Stimulated activated CD8-positive, alpha-beta memory T cell treated with anti-CD3 and anti-CD28 coated beads, Interleukin-15, amount 100 ng/mL, for 48 hours (primary cell): ENCODE results near the gene KCND3.

Source experiments
- DNase-seq, 2 donors: peaks; one replicate each; pipeline ENCODE4 v3.0.0-alpha.2; 2020; ENCODE audit warnings: low read depth in 2 of 2

Gene KCND3

DNA sequence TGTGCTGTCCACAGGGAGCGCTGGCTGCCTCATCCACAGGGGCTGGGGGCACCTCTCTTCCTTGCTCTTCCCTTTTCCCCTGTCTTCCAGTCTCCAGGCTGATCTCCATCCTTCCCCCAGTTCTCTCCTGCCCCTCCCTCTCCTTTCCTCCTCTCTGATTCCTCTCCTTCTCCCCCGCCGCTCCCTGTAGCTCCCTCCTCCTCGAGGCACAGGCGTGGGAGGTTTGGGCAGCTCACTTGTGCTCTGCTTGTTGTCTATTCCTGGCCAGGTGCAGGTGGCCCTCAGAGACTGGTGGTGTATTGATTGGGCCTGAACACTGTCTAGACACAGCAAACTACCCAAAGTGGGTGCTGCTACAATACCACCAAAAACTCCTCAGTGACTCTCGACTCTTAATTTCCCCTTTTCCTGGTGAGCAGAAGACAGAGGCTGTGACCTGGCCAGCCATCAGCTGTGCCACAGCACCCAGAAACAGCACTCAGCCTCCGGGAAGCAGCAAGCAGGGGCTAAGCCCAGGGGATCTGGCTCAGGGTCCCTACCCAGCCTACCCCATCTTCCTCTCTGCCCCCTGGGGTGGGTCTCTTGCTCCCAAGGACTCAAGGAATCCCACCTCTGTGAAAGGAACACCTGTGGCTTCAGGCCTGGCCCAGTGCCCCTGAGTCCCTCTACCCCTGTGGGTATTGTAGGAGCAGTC is 140.5 kb downstream of the KCND3 start:
- DNase-seq: no peak

GRCh38 chr1:111847466-111847865 is 142.0 kb downstream of the KCND3 start:
- no peak for DNase-seq

DNA sequence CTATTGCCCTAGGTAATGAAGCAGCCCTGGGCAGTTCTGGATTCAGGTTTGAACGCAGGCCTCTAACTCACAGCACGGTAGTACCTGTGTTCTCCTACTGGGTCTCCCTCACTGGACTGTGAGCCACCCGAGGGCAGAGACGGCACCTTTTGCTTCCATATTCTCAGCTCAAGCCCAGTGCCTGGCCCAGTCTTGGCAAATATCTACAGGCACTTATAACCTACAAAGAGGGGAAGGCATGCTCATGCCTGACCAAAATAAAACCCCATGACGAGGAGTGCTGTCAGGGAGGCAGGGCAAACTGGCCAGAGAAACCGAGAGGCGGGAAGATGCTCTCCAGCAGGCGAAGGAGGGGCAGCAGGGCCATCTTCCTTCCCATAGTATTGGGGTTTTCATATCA is 142.6 kb downstream of the KCND3 start:
- no peak for DNase-seq

DNA sequence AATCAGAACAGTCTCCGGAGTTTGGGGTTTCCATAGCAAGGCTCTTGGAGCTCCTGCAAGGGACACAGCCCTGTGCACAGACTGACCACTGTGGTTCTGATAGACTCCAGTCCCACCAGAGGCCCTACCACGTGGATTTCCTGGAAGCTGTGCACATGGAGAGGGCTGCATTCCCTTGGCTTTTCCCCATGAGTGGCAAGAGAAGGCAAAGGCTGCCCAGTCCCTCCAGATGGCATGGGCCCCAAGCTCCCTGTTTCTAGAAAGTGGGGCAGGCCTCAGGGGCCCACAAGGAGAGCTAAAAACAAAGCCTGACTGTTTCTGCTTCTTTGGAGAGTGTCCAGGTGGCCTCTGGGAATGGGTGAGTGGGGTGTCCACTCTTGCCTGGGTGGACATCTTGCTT is 146.3 kb downstream of the KCND3 start:
- DNase-seq: no peak

GRCh38 chr1:111842411-111842810 is 147.1 kb downstream of the KCND3 start:
- DNase-seq: no peak

- DNase-seq: no peak
Measured at GRCh38 chr1:111841746-111842145, 147.7 kb downstream of the KCND3 start.

- DNase-seq: no peak
Measured at GRCh38 chr1:111841189-111841588, 148.3 kb downstream of the KCND3 start.

- DNase-seq: no peak
Measured at GRCh38 chr1:111837393-111837792, 152.1 kb downstream of the KCND3 start.

DNA sequence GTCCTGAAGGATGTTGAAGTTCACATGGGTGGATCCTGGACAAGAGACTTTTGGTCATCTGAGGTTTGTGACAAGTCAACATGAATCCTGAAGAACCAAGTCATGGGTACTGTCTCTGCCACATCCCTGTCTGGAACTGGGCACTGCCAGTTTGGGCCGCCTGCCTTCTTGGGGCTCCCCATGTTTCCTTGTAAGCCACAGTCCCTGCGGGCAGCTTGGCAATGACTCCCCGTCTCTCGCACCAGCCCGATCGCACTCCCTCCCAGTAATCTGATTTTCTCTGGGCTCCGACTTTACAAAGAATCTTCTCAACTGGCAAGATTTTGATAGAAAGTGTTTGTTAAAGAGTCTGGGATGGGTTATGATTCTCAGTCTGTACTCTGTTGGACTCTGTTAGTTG is 153.4 kb downstream of the KCND3 start:
- no peak for DNase-seq

DNA sequence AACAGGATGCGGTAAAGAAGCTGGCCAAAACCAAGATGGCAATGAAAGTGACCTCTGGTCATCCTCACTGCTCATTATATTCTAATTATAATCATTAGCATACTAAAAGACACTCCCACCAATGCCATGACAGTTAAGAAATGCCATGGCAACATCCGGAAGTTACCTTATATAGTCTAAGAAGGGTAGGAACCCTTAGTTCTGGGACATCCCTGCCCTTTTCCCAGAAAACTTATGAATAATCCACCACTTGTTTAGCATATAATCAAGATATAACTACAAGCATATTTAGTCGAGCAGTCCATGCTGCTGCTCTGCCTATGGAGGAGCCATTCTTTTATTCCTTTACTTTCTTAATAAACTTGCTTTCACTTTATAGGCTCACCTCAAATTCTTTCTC is 154.0 kb downstream of the KCND3 start:
- no peak for DNase-seq

GRCh38 chr1:111834956-111835355 is 154.5 kb downstream of the KCND3 start:
- DNase-seq: no peak

DNA sequence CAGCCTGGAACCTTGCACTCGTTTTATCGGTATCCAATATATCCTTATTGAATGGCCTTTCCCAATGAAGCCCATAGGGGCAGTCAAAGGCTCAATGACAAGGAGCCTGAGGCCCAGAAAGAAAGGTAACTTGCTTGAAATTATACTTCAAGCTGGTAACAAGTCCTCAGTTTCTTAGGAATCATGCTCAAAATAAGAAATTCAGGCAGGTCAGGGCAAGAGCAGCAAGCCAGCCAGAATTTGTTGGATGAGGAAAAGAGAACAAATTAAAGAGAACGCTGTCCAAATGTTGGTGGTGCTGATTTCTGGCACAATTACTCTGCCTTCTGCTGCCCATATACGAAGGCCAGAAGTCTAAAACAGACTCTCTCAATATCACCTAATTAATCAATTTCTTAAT is 156.1 kb downstream of the KCND3 start:
- DNase-seq: no peak

DNA sequence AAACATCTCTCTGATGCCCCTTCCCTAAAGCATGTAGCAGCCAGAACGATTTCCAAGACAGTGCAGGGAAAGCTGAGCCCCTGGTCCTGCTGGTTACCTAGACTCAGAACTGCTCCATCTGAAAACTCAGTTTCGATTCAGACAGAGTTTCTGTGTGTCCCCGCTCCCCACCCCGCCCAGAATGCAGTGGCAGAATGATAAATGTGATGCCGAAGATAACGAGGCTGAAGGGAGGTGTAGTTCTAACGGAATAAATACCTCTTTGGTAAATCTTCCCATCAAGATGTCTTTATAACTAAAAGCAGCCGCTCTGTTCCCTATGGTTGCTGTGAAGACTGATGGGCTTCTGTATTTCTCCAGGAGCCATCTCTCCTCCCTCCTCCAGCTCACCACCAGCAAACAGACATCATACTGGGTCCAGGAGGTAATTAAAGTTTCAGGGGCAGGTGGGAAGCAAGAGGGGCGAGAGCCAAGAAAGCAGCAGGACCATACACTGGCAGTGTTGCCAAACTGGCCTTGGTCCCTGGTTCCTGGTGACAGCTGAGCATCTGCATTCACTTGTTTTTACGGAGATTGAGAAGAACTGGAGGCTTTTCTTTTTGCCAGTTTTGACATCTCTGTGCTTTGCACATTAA is 156.8 kb downstream of the KCND3 start:
- DNase-seq: no peak

- no peak for DNase-seq
Measured at GRCh38 chr1:111831153-111831552, 158.3 kb downstream of the KCND3 start.

- DNase-seq: no peak
Measured at GRCh38 chr1:111827946-111828345, 161.5 kb downstream of the KCND3 start.

DNA sequence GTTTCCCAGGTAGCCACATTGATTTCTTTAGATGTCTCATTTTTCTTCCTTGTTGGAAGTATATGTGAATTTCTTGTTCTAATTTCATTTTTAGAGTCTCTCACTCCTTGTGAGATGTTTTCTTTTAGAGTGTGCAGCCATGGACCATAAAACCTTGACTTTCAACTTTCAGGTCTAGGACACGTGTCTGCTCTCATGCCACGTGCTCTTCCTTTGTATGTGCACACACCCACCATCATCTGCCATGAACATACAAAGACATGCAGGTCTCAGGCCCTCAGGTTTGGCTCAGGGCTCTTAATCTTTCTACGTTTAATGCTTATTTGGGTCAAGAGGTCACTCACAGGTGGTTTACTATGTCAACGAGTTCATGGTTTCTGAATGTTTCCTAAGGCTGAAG is 163.2 kb downstream of the KCND3 start:
- no peak for DNase-seq

GRCh38 chr1:111825217-111825616 is 164.3 kb downstream of the KCND3 start:
- no peak for DNase-seq

- no peak for DNase-seq
Measured at GRCh38 chr1:111822138-111822537, 167.3 kb downstream of the KCND3 start.

DNA sequence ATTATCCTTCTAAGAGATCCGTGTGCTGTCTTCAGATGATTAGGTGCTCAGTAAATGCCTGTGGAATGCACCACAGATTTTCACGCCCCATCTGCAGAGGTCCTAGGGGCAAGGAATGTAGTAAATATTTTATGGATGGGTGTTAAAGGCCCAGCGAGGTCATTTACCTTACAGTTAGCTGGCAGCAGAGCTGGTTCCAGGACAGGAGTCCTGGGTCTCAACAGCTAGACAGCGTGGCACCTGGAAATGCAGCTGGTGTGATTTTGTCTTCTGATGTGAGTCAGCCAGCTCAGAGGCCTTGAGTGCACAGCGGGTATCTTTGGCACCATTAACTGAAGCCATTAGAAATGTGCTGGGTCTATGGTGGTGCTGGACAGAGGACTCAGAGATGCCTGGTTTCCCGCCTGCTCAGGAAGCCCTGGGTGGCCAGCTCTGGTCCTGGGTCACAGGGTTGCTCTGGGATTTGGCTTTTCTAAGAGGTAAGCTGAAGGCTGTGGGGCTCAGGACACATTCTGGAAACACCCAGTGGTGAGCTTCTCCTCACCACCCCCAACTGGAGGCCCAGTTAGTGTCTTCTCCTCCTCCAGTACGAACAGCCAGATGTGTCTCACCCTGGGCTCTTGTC is 168.2 kb downstream of the KCND3 start:
- no peak for DNase-seq

GRCh38 chr1:111819566-111820263 is 169.8 kb downstream of the KCND3 start:
- no peak for DNase-seq

DNA sequence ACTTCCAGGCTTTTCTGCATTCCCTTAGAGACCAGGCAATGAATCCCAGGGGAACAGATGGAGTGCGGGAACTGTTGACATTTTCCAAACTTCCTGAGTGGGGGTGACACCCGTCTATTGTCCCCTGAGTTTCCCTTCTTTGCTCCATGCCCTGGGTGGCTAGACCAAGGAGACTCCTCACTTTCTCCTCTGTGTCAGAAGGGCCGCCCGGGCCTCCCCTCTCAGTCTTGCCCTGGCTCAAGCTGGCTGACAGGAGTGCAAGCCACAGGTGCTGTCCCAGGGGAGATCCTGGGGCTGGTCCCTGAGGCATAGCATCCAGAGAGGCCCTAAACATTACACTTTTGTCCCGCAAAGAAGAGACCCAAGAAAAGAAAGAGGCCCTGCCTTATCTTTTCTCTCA is 170.9 kb downstream of the KCND3 start:
- DNase-seq: no peak

- no peak for DNase-seq
Measured at GRCh38 chr1:111818081-111818480, 171.4 kb downstream of the KCND3 start.

DNA sequence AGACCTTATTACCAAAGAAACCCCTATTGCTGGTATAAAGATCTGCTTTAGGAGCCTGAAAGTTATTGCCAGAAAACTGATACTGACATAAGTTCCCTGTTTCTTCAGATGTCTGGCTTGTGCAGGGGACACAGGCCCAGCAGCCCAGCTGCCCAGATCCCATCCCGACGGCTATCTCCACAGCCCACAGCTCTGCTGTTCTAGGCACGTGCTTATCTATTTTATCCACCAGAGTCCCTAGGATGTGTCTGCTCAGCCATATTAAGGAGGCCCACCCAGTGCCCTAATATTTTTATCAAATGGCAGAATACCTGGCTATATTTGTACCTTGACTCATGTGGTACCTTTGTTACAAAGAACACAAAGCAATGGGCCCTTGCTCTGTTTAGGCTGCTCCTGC is 174.8 kb downstream of the KCND3 start:
- no peak for DNase-seq
